ENCODE data around the gene GRAMD1B.

Gene GRAMD1B

DNA sequence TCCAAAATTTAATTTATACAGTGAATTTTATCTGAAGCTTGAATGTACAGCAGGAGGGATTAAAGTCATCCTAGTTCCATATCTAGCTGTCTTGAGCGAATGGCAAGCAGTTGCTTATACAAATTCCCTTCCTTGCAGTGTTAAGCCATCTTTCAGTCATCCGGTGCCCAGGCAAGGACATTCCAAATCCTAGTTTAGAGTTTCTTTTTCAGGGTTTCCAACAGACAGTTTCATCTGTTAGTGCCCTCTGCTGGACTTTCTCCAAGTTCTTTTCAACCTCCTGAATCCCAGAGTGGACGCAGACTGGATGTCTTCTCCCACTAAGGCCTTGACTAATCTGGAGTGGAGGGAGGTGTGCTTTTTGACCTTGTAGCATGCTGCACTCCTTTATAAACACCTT lies 45.4 kb downstream of the GRAMD1B start:
- DNase-seq (ENCODE audit: low read depth), result no peak

DNA sequence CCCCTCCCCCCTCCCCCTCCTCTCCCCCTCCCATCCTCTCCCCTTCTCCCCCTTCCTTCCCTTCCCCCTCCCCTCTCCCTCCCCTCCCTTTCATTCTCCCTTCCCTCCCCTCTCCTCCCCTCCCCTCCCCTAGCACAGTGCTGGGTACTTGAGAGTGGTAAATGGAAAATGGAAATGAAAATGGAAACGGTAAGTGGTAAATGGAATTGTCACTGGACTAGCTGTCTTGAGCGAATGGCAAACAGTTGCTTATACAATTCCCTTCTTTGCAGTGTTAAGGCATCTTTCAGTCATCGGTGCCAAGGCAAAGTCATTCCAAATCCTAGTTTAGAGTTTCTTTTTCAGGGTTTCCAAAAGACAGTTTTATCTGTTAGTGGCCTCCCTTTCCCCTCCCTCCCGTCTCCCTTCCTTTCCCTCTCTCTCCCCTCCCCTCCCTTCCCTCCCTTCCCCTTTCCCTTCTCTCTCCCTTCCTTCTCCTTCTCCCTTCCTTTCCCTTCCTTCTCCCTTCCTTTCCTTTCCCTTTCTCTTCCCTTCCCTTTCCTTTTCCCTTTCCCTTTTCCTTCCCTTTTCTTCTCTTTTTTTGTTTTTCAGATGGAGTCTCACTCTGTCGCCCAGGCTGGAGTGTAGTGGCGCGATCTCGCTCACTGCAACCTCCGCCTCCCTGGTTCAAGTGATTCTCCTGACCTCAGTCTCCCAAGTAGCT lies 47.3 kb downstream of the GRAMD1B start:
- DNase-seq (ENCODE audit: low read depth), result no peak

GRCh38 chr11:123478352-123478987 lies 48.4 kb downstream of the GRAMD1B start:
- DNase-seq (ENCODE audit: low read depth), result peak; percentile 8

DNA sequence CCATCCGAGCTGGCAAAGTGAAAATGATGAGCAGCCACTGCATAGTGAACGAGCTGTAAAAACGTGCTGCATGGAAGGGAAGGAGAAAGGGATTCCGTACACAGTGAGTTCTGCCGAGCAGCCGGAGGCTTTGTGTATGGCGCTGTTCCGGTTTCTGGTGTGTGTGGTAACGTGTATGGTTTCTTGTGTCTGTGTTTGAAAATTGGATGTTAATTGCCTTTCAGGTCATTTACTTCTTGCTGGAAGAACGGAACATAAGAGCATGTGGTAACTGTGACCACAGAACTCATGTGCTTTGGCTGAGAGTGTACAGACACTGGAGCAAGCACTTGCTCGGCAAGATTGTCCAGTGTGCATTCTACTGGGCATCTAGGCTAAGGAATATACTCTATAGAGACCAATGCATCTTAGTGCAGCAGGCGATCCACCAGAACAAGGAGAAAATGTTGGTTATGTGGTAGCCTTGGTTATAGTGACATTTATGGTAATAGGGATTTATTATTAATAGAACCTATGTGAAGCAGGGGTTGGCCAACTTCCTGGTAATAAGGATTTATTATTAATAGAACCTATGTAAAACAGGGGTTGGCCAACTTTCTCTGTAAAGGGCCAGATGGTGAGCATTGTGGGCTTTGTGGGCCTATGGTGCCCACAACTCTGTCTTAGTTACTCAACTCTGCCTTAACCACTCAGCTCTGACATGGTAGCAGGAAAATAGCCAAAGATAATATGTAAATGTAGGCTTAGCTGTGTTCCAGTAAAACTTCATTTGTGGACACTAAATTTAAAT lies 49.2 kb downstream of the GRAMD1B start:
- no peak for DNase-seq (ENCODE audit: low read depth)

GRCh38 chr11:123480290-123480815 lies 50.3 kb downstream of the GRAMD1B start:
- DNase-seq (ENCODE audit: low read depth), result no peak

- DNase-seq (ENCODE audit: low read depth), result no peak
Observed at GRCh38 chr11:123480882-123481281, 50.8 kb downstream of the GRAMD1B start.

DNA sequence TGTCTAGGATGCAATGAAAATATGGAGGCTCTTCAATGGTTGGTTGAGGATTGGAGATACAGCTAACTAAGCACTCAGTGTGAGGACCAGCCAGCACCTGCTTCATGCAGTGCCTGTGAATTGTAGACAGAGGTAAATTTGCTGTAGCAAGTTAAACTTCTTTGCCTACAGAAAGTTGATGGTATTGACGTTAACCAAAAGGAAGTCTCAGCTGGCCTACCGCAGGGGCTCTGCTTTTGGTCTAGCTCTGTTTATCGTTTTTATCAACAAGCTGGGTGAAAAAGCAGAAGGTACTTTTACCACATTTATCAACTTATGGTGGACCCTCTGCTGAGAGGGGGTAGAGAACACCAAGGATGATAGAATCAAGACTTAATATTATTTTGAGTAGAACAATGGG lies 51.6 kb downstream of the GRAMD1B start:
- DNase-seq (ENCODE audit: low read depth), result no peak

GRCh38 chr11:123482218-123482617 lies 52.1 kb downstream of the GRAMD1B start:
- no peak for DNase-seq (ENCODE audit: low read depth)

DNA sequence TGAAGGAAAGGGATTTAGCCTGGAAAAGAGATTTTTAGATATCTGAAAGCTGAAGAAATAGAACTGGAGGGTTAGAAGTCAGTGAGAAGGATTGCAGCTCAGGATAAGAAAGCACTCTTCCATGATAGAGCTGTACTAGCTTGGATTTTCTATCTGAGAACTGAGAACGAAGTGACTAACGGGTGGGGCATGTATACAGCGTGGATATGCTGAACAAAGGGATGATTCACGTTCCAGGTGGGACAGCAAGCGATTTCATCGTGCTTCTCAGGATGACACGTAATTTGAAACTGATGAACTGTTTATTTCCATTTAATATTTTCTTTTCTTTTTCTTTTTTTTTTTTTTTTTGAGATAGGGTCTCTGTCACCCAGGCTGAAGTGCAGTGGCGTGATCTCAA lies 53.0 kb downstream of the GRAMD1B start:
- no peak for DNase-seq (ENCODE audit: low read depth)

DNA sequence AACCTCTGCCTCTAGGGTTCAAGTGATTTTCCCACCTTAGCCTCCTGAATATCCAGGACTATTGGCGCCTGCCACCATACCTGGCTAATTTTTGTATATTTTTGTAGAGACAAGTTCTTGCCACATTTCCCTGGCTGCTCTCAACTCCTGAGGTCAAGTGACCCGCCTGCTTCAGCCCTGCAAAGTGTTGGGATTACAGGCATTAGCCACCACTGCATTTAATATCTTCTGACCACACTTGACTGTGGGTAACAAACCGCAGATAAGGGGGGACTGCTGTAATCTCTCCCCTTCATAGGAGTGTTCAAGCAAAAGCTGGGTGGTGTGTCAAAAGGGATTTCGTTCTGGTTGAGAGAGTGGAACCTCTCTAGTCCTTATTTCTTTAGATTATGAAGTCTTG lies 53.4 kb downstream of the GRAMD1B start:
- DNase-seq (ENCODE audit: low read depth), result no peak

GRCh38 chr11:123484448-123484847 lies 54.4 kb downstream of the GRAMD1B start:
- DNase-seq (ENCODE audit: low read depth), result no peak

DNA sequence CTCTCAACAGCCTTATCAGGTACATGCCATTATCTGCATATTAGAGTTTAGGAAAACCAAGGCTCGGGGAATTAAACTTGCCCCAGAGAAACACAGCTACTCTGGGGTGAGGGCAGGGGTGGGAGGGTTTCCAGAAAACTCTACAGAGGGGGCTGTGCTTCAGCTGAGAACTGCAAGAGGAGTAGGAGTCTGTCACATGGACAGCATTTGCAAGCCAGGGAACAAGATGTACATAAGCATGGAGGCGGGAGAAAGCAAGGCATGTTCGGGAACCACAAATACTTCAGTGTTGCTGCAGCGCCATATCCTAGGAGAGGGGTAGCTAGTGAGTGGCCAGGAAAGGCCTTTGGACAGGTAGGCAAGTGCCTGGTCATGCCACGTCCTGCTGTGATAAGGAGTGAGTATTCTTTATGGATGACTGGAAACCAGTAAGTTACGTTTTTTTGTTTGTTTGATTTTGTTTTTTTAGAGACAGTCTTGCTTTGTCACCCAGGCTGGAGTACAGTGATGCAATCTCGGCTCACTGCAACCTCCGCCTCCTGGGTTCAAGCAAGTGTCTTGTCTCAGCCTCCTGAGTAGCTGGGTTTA lies 57.2 kb downstream of the GRAMD1B start:
- no peak for DNase-seq (ENCODE audit: low read depth)

- no peak for DNase-seq (ENCODE audit: low read depth)
Observed at GRCh38 chr11:123490527-123490926, 60.5 kb downstream of the GRAMD1B start.

DNA sequence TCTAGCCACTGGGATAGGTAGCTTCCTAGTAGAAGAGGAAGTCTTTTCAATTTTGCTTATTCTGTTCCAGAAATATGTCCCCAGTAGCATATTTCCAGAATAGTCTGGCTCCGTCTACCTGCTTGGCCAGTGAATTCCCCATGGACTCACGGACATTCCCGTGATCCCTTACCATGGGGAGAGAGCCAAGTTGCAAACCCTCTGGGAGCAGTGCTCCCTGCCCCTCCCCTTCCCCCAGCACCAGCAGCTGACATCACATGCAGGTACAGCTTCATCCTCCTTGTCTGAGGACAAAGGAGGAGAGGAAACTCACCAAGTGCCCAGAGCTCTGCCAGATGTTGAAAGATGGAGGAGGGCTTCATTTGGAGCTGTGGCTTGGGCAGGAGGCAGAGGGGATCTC lies 61.2 kb downstream of the GRAMD1B start:
- no peak for DNase-seq (ENCODE audit: low read depth)

- no peak for DNase-seq (ENCODE audit: low read depth)
Observed at GRCh38 chr11:123493349-123494063, 63.4 kb downstream of the GRAMD1B start.

DNA sequence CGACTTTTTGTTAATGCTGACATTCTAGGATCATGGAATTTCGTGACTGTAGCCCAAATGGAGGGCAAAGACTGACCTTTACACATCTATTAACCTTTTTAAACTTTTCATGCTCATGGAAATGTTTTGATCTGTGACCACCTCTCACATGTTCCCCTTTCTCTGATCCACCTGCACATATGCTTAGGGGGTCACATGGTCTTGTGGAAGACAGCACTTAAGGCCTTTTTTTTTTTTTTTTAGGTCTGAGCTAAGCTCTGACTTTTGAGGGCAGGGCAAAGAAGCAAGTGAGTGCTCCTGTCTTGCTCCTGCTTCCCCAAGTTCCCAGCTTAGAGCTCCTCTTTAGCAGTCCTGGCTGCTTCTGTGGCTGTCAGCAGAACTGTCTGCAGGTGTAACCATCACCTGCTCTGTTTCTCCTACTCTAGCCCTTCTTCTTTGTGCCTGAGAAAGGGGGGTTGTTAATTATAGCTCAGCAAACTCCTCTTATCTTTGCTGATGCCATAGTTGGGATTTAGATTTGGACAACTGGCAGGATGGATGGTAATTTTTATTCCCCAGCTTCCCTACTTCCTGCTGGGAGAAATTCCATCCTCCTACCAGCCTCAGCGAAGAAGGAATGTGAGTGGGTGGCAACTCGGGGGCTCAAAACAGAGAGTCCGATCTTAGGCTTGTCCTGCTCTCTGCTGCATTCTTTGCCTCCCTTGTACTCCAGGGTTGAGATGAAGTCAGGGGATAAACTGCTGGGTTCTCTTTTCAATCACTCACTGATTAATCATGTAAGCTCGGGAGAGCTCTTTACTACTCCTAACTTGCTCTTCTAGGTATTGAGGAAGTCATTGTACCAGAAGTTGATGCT lies 64.4 kb downstream of the GRAMD1B start:
- no peak for DNase-seq (ENCODE audit: low read depth)

- no peak for DNase-seq (ENCODE audit: low read depth)
Observed at GRCh38 chr11:123504401-123504800, 74.3 kb downstream of the GRAMD1B start.

- no peak for DNase-seq (ENCODE audit: low read depth)
Observed at GRCh38 chr11:123505546-123506299, 75.7 kb downstream of the GRAMD1B start.

- no peak for DNase-seq (ENCODE audit: low read depth)
Observed at GRCh38 chr11:123507043-123507442, 77.0 kb downstream of the GRAMD1B start.
